Panc1 (cell line): ENCODE results near the gene H3-3A. TPM values are rescaled to one million over a fixed set of nuclear protein-coding genes. Genes with fewer than 3 reads are reported as not detected.

ENCODE experiments used
- ATAC-seq: fragments of 200-7000 bp; cut with Tn5 transposase; 2 replicates; pipeline ENCODE4 v1.9.1; 2020; ENCODE audit warnings: mild to moderate bottlenecking, moderate library complexity
- BruUV-seq: library from RNA; stranded (reverse); fragments of 400-500 nt; replicated peaks from 2 replicates; lab custom pipeline; 2021; lab: Mats Ljungman, UMichigan
- CTCF ChIA-PET: fragments of 300-600 bp; sonication (Branson Sonifier 250); formaldehyde crosslinking; loops from one replicate; lab custom pipeline; 2022; ENCODE audit warnings: antibody characterized with exemption; lab: Charles Lee
- POLR2A ChIA-PET: fragments of 300-600 bp; sonication (Branson Sonifier 250); formaldehyde crosslinking; loops from one replicate; lab custom pipeline; 2022; ENCODE audit warnings: antibody characterized with exemption; lab: Charles Lee
- DNase-seq: peaks from one replicate; pipeline ENCODE4 v3.0.0-alpha.2; 2010; ENCODE audit warnings: low read depth, low spot score
- H3K27ac ChIP-seq: 2 replicates; pipeline ENCODE4 v1.5.1; 2011; ENCODE audit warnings: mild to moderate bottlenecking, low read length, inconsistent platforms
- H3K27me3 ChIP-seq: fragments of 200-500 bp; sonication (Bioruptor generic); 2 replicates; pipeline ENCODE4 v1.6.0; 2014; ENCODE audit warnings: low read length, inconsistent platforms; ENCODE audit not compliant: control insufficient read depth, insufficient read depth
- H3K36me3 ChIP-seq: fragments of 200-500 bp; sonication (Bioruptor generic); 2 replicates; pipeline ENCODE4 v1.5.1; 2014; ENCODE audit warnings: inconsistent platforms, mild to moderate bottlenecking, low read length, moderate library complexity; ENCODE audit not compliant: control insufficient read depth, insufficient read depth
- H3K4me1 ChIP-seq: 2 replicates; pipeline ENCODE4 v1.5.1; 2011; ENCODE audit warnings: inconsistent platforms, mild to moderate bottlenecking, low read length, moderate library complexity; ENCODE audit not compliant: control insufficient read depth, insufficient read depth
- H3K4me3 ChIP-seq, 2 experiments: 2 replicates each; pipeline ENCODE4 v1.5.1; 2011 to 2012; ENCODE audit warnings: low read depth in 2 of 2, low read length in 2 of 2, mild to moderate bottlenecking in 2 of 2, inconsistent platforms in 1 of 2, moderate library complexity in 1 of 2
- H3K9me3 ChIP-seq: fragments of 200-500 bp; sonication (Bioruptor generic); 2 replicates; pipeline ENCODE4 v1.5.1; 2014; ENCODE audit warnings: low read depth, mild to moderate bottlenecking, inconsistent platforms, low read length, moderate library complexity; ENCODE audit not compliant: control insufficient read depth, insufficient read depth
- CTCF ChIP-seq: fragments of 450-650 bp; IDR thresholded peaks from 2 replicates; pipeline ENCODE4 v1.5.1; 2017; ENCODE audit warnings: mild to moderate bottlenecking
- POLR2AphosphoS5 ChIP-seq: IDR thresholded peaks from 2 replicates; pipeline ENCODE4 v1.6.1; 2012; ENCODE audit warnings: mild to moderate bottlenecking, low read depth, low read length, moderate library complexity
- REST ChIP-seq, 2 experiments: IDR thresholded peaks; 2 replicates each; pipeline ENCODE4 v1.6.1; 2011 to 2012; ENCODE audit warnings: low read depth in 2 of 2, control low read depth in 1 of 2, low read length in 1 of 2, mild to moderate bottlenecking in 1 of 2, moderate library complexity in 1 of 2; ENCODE audit not compliant: insufficient read depth in 1 of 2
- SIN3A ChIP-seq: IDR thresholded peaks from 2 replicates; pipeline ENCODE4 v1.6.1; 2012; ENCODE audit warnings: low read depth, mild to moderate bottlenecking, low read length, moderate library complexity, borderline replicate concordance; ENCODE audit not compliant: insufficient read depth
- TCF7L2 ChIP-seq: IDR thresholded peaks from 2 replicates; pipeline ENCODE4 v1.6.1; 2011; ENCODE audit warnings: mild to moderate bottlenecking, low read depth, low read length, inconsistent platforms
- in situ Hi-C: cut with HindIII; loops from 2 replicates; pipeline ENCODE4 v1.10.0; 2016; ENCODE audit warnings: low sequenced_read_pairs, low pct_unique_long_range_greater_than_20kb
- intact Hi-C: fragments of 100-400 bp; cut with micrococcal nuclease; formaldehyde crosslinking; loops from one replicate; pipeline ENCODE4 v1.10.0; 2022; ENCODE audit not compliant: unreplicated experiment
- total RNA-seq: library from RNA; stranded (reverse); gene quantifications from one replicate; pipeline ENCODE4 v1.2.1, GENCODE V29; 2021; ENCODE audit not compliant: unreplicated experiment

H3-3A gene
- total RNA-seq, 1 experiment from 2014 or later = 404 TPM

DNA sequence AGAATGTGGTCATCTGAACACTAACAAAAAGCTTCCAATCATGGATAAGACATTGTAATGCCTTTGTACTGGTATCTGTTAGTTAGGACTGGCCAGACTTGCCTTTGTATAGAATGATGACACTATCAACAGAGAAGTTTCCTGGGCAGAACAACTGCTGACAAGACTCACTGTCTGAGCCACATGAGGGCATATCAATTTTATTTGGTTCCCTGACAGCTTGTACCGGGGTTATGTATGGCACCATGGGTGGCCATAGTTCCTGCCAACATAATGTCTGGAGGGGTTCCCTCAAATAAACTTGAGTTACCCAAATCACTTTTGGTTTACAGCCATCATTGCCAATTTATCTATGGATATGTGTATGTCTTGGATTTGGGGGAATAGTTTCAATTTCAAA, 13.6 kb upstream of the H3-3A start:
- H3K9me3 ChIP-seq = no peaks in the 10 kb centered on the region
- H3K4me3 ChIP-seq = no peak overlapping the region
- no TSS peak for BruUV-seq
- no peak overlapping the region for H3K27ac ChIP-seq
- intact Hi-C loops (no loop called here), in situ Hi-C loops (no loop called here)
- no peaks in the 10 kb centered on the region for H3K27me3 ChIP-seq
- no peak for DNase-seq
- no peaks in the 10 kb centered on the region for H3K4me1 ChIP-seq
- H3K36me3 ChIP-seq = no peaks in the 10 kb centered on the region
- TF ChIP-seq REST (IDR thresholded peaks at IDR 0.05; ENCODE audit: insufficient read depth in 1 of 2, low read depth in 2 of 2, low read length in 1 of 2) = no peak
- no peak for TF ChIP-seq POLR2AphosphoS5
- POLR2A ChIA-PET = no interaction called here
- no peak for ATAC-seq
- CTCF ChIA-PET = no interaction called here

DNA sequence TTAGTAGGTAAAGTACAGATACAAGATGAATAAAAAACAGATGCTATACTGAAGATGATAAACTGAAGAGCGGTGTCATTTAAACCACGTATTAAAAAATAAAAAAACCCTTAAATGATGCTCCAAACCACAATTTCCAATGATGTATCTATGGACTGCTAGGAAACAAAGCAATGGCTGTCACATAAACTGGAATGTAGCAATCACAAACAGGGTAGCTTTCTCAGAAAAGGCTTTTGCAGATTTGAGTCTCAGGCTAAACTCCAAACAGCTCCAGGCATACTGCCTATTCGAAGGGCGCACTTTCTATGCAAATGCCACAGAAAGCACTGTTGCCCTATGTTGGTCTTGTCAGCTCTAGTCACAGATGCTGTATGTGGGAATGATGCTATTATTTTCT, 12.4 kb upstream of the H3-3A start:
- POLR2A ChIA-PET = no interaction called here
- TF ChIP-seq CTCF = no peak
- TF ChIP-seq REST (IDR thresholded peaks at IDR 0.05; ENCODE audit: insufficient read depth in 1 of 2, low read depth in 2 of 2, low read length in 1 of 2) = no peak
- no peak for TF ChIP-seq TCF7L2
- TF ChIP-seq SIN3A = no peak
- TF ChIP-seq POLR2AphosphoS5 = no peak
- H3K27ac ChIP-seq = no peak overlapping the region
- H3K4me1 ChIP-seq = 0 out of 2 replicates have a peak, but pooled peaks cover 2% of the 10 kb centered on the region
- no peaks in the 10 kb centered on the region for H3K36me3 ChIP-seq
- no peaks in the 10 kb centered on the region for H3K9me3 ChIP-seq
- CTCF ChIA-PET = no interaction called here
- DNase-seq = no peak
- in situ Hi-C loops = no loop called here
- no TSS peak for BruUV-seq
- H3K27me3 ChIP-seq = no peaks in the 10 kb centered on the region
- ATAC-seq = no peak
- intact Hi-C loops = no loop called here
- no peak overlapping the region for H3K4me3 ChIP-seq
